ENCODE data around the gene PRKCA. TPM values are rescaled to one million over a fixed set of nuclear protein-coding genes. Genes with fewer than 3 reads are reported as not detected.
"Not testable (repeated sequence)": the region's sequence is repeated elsewhere in the genome, so short reads cannot be mapped to it uniquely, and the experiment has no call there.

Gene PRKCA
- total RNA-seq, 2 donors from 2014 or later = 6.5 to 6.6 TPM

- peak overlapping the region in 1 of 4 donors; percentile 76 for H3K27ac ChIP-seq
- no peaks in the 10 kb centered on the region for H3K36me3 ChIP-seq (replicated peaks in 1 of 2; ENCODE audit: insufficient read depth in 1 of 2, low read depth in 2 of 2)
- no peak for TF ChIP-seq POLR2A (IDR thresholded peaks at IDR 0.05)
- TF ChIP-seq, protein P1, sequence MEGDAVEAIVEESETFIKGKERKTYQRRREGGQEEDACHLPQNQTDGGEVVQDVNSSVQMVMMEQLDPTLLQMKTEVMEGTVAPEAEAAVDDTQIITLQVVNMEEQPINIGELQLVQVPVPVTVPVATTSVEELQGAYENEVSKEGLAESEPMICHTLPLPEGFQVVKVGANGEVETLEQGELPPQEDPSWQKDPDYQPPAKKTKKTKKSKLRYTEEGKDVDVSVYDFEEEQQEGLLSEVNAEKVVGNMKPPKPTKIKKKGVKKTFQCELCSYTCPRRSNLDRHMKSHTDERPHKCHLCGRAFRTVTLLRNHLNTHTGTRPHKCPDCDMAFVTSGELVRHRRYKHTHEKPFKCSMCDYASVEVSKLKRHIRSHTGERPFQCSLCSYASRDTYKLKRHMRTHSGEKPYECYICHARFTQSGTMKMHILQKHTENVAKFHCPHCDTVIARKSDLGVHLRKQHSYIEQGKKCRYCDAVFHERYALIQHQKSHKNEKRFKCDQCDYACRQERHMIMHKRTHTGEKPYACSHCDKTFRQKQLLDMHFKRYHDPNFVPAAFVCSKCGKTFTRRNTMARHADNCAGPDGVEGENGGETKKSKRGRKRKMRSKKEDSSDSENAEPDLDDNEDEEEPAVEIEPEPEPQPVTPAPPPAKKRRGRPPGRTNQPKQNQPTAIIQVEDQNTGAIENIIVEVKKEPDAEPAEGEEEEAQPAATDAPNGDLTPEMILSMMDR (IDR thresholded peaks at IDR 0.05) = no peak
- no peaks in the 10 kb centered on the region for H3K27me3 ChIP-seq
- ATAC-seq (no peak), DNase-seq (no peak)
- H3K9me3 ChIP-seq = no peaks in the 10 kb centered on the region
- intact Hi-C loops (cut with DNase I) = no loop called here
- no peak overlapping the region for H3K4me3 ChIP-seq
- 24 to 28% methylated on average over 4 of the region's 4 CpGs for WGBS, 2 donors
- peaks cover 48% of the 10 kb centered on the region for H3K4me1 ChIP-seq
These were observed 36.5 kb downstream of the PRKCA start for GRCh38 chr17:66338937-66339336.

- TF ChIP-seq, protein P1 (IDR thresholded peaks at IDR 0.05) = no peak
- no peak for TF ChIP-seq POLR2A (IDR thresholded peaks at IDR 0.05)
- intact Hi-C loops (cut with DNase I) = no loop called here
- WGBS, 2 donors = 13 to 17% methylated on average over 1 of the region's 1 CpG
- no peaks in the 10 kb centered on the region for H3K27me3 ChIP-seq
- H3K9me3 ChIP-seq = no peaks in the 10 kb centered on the region
- peaks cover 49% of the 10 kb centered on the region for H3K4me1 ChIP-seq
- no peak for ATAC-seq
- peak overlapping the region in 1 of 4 donors; percentile 76 for H3K27ac ChIP-seq
- DNase-seq = no peak
- no peak overlapping the region for H3K4me3 ChIP-seq
- no peaks in the 10 kb centered on the region for H3K36me3 ChIP-seq (replicated peaks in 1 of 2; ENCODE audit: insufficient read depth in 1 of 2, low read depth in 2 of 2)
These were observed 37.1 kb downstream of the PRKCA start for GRCh38 chr17:66339561-66339960.

- Histone ChIP-seq H3K4me3 (no peak overlapping the region), H3K36me3 (replicated peaks in 1 of 2; ENCODE audit: insufficient read depth in 1 of 2, low read depth in 2 of 2) (no peaks in the 10 kb centered on the region), H3K4me1 (peaks cover 49% of the 10 kb centered on the region), H3K9me3 (no peaks in the 10 kb centered on the region), H3K27me3 (no peaks in the 10 kb centered on the region), H3K27ac (peak overlapping the region in 3 of 4 donors; percentile 41 to 76 (median 61))
- DNase-seq = peak in 2 of 4 donors; percentile 15 to 31
- no peak for ATAC-seq
- no peak for TF ChIP-seq POLR2A (IDR thresholded peaks at IDR 0.05)
- intact Hi-C loops (cut with DNase I) = no loop called here
- 12 to 15% methylated on average over 2 of the region's 2 CpGs for WGBS, 2 donors
These were observed 38.3 kb downstream of the PRKCA start for GRCh38 chr17:66340720-66341119.

- H3K4me3 ChIP-seq = no peak overlapping the region
These were observed 39.0 kb downstream of the PRKCA start for GRCh38 chr17:66341462-66341861.

DNA sequence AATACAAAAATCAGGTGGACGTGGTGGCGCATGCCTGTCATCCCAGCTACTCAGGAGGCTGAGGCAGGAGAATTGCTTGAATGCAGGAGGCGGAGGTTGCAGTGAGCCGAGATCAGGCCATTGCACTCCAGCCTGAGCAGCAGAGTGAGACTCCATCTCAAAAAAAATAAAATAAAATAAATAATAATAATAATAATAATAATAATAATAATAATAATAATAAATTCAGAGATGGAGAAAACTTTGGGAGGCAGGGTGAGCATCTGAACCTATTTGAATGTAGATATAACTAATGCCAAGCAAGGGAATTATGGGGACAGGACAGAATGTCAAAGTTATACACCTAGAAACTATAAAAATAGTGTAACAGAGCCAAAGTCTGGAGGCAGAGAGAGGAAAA, 39.9 kb downstream of the PRKCA start:
- H3K27me3 ChIP-seq; ATAC-seq; H3K36me3 ChIP-seq (replicated peaks in 1 of 2; ENCODE audit: insufficient read depth in 1 of 2, low read depth in 2 of 2); DNase-seq; intact Hi-C loops (cut with DNase I); H3K9me3 ChIP-seq; H3K4me3 ChIP-seq: not testable (repeated sequence)
- H3K27ac ChIP-seq = peak overlapping the region in 1 of 4 donors; percentile 76
- WGBS, 2 donors = 92 to 93% methylated on average over 4 of the region's 4 CpGs
- peaks cover 49% of the 10 kb centered on the region for H3K4me1 ChIP-seq

More at GRCh38 chr17:66341462-66341861, 39.0 kb downstream of the PRKCA start:
- peaks cover 49% of the 10 kb centered on the region for H3K4me1 ChIP-seq
- ATAC-seq (peak; percentile 81), DNase-seq (no peak)
- H3K27me3 ChIP-seq = no peaks in the 10 kb centered on the region
- no peaks in the 10 kb centered on the region for H3K36me3 ChIP-seq (replicated peaks in 1 of 2; ENCODE audit: insufficient read depth in 1 of 2, low read depth in 2 of 2)
- H3K27ac ChIP-seq = peak overlapping the region in 3 of 4 donors; percentile 41 to 76 (median 61)
- 15 to 21% methylated on average over 4 of the region's 4 CpGs for WGBS, 2 donors
- no peak for TF ChIP-seq POLR2A (IDR thresholded peaks at IDR 0.05)
- TF ChIP-seq, protein P1 (IDR thresholded peaks at IDR 0.05) = no peak
- no peaks in the 10 kb centered on the region for H3K9me3 ChIP-seq
- intact Hi-C loops (cut with DNase I) = no loop called here

- no peak for ATAC-seq
- Histone ChIP-seq H3K4me1 (peaks cover 49% of the 10 kb centered on the region), H3K9me3 (no peaks in the 10 kb centered on the region), H3K36me3 (replicated peaks in 1 of 2; ENCODE audit: insufficient read depth in 1 of 2, low read depth in 2 of 2) (no peaks in the 10 kb centered on the region), H3K27ac (peak overlapping the region in 1 of 4 donors; percentile 20), H3K27me3 (no peaks in the 10 kb centered on the region), H3K4me3 (no peak overlapping the region)
- no peak for DNase-seq
- no peak for TF ChIP-seq POLR2A (IDR thresholded peaks at IDR 0.05)
- TF ChIP-seq, protein P1 (IDR thresholded peaks at IDR 0.05) = no peak
- WGBS, 2 donors = 89 to 98% methylated on average over 3 of the region's 3 CpGs
- intact Hi-C loops (cut with DNase I) = no loop called here
These were observed 41.2 kb downstream of the PRKCA start for GRCh38 chr17:66343531-66344078.
